Measurements from ENCODE around the gene GAS7.

GAS7 gene

DNA sequence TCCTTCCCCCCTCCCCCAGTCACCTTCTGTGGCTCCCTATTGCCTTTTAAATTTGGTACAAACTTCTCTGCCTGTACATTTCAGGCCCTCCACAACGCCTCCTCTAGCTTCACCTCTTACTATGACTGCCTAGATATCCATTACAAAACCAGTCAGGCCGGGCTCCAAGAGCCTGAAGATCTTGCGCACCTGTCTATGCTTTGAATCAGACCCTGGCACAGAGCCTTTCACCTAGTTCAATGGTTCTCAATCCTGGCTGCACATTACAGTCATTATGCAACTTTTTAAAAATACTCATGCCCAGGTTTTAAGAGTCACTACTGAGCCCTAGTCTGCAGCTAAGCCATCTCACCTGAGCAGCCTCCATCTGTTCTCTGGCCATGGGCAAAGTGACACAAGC lies 1.6 kb upstream of the GAS7 start:
- no peak for DNase-seq

DNA sequence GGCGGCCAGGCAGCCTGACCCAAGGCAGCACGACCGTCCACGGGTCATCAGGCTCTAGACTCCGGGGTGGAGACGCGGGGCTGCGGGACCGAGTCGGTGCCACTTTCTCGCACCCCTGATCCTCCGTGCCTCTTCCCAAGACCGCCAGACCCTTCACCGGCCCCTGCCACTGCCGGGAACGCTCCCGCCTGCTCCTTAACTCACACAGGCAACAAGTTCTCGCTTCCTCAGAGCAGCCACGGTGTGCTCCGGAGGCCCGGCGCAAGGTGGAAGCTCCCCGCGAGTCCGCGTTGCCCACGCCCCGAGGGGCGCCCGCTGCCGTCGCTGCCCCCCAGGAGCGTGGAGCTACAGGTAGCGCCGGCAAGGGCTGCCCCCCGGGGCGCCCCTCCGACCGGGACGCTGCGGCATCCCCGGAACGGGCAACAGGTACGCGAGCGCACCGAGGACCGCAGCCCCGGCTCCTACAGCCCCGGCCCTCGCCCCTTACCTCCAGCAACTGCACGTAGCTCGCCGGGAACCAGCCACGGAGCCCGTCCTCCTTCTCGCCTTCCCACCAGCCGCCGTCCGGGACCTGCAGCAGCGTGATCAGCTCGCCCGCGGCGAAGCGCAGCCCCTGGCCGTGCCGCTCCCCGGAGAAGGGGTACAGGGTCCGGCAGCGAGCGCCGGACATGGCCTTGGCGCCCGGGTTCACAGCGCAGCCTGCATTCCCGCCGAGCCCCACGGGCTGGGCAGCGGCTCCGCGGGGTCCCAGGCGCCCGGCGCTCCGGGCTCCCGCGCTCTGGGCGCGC lies 491 bp downstream of the GAS7 start:
- no peak for DNase-seq

DNA sequence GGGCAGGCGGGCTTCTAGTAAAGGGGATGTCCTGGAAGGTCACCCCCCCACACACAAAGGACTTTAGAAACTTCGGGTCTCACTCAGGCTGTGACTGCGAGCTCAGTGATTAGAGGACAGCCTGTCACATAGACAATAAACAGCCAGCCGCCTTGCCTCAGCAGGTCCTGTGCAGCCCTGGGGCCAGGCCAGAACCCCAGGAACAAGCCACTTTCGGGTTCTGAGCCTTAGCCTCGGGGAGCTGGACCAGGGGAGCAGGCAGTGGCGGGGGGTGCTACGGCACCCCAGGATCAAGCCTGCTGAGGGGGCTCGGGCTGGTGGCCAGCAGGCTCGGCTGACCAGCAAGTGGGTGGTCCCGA lies 1.1 kb downstream of the GAS7 start:
- no peak for DNase-seq

DNA sequence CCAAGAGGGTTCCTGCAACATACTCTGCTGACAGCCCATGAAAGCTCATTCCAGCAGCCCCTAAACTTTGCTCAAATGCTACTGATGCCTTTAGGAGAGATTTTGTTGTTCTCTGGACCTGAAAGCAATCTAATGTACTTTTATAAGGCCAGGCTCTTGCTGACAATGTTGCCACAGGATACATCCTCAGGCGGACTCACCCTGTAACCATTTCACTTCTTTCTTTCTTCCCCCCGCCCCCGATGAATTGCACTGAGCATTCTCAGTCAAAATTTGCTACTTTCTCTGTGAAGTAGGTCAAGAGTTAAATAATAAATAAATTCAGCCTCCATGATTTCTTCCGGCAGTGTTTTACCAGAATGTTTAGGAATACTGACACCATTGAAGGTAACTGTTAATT lies 1.5 kb downstream of the GAS7 start:
- no peak for DNase-seq

DNA sequence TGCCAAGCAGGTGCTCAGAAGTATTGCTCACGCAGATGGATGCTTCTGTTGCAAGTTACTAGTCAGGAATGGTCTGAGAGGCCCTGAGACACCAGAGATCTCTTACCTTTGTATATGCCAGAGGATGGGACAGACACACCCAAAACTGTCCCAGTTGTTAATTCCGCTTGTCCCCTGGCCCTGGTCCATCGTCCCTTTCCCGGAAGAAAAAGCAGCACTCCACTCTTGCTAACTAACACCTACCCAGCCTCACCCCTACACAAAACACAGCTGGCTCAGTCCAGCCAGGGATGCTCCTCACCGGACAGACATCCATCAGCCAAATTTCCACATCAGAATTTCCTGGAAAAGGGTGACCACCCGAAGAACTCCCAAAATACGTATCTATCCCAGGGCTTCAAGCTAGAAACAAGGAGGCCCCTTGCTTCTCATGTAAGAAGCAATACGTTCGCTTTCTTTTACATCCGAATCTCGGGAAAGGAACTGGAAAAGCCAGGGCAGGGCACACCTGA lies 2.0 kb downstream of the GAS7 start:
- no peak for DNase-seq

DNA sequence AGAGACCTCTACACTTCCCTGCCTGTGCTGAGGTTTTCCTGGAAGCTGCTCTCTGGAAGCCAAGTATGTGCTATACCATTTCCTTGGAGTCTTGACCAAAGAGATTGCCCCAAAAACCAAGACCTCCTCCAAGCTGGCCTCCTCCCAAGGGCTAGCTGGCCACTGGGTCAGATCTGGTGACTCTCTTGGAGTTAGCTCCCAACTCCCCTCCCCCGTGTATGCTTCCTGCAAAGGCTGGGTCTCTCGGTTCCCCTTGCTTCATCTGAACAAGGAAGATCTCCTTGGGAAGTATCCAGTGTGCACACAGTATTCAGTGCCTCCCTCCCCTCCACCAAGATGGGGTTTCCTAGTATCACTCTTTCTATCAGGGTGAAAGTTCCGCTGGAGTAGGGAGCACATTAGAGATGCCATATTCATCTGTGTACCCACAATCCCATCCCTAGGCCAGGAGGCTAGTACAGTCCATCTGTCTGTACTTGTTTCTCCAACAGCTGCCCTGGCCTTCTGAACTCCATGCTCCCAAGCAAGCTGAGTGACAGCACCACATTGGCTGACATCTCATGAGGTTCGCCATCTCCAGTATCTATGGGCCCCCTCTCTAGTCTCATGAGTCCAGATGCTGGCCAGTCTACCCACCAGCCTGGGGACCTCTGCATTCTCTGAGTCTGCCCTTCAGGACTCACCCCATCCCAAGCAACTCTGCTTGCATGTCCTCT lies 3.2 kb downstream of the GAS7 start:
- no peak for DNase-seq

DNA sequence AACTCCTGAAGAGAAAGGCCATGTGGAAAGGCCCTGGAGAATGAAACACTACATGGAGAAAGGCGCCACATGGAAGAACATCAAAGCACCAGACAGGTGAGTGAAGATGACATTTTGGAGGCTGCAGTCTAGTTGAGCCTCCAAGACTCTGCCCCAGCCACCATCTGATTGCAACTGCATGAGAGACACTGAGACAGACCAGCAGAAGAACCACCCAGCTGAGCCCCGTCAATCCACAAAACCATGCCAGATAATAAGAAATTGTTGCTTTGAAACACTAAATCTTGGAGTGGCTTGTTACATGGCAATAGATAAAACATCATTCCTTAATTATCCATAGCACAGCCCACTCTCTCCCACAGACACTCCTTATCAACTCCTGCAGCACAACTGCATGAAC lies 4.8 kb downstream of the GAS7 start:
- DNase-seq: no peak

DNA sequence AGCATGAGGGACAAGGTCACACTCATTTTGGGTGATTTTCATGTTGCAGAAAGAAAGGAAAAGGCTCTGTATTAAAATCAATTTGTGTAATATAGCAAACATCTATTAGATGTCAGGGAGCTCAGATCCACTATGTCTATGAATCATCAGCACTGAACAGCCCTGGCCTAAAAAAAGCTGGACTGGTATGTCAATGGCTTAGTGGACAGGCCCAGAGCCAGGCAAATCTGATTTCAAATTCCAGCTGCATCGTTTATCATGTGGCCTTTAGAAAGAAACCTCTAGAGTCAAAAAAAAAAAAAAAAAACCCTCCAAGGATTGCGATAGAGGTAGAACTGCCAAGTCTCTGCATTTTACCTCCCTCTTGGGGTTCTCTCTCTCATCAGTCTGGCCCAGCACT lies 5.4 kb downstream of the GAS7 start:
- DNase-seq: no peak

DNA sequence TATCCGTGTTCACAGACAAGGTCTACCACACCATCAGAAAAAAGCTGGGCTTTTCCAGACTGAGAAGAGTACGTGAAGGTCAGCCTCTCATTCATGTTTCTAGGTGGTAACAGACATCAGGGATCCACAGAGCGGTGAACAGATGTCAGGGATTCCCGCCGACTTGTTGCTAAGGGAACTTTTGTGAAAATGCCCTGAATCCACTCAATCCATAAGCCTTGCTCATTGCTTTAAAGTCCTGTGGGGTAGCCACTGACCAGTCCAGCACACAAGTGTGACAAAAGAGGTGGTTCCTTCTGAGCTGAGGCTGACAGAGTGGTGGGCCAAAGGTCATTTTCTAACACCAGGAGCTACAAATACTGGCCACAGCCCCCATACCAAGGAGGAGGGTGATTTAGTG lies 5.9 kb downstream of the GAS7 start:
- no peak for DNase-seq

DNA sequence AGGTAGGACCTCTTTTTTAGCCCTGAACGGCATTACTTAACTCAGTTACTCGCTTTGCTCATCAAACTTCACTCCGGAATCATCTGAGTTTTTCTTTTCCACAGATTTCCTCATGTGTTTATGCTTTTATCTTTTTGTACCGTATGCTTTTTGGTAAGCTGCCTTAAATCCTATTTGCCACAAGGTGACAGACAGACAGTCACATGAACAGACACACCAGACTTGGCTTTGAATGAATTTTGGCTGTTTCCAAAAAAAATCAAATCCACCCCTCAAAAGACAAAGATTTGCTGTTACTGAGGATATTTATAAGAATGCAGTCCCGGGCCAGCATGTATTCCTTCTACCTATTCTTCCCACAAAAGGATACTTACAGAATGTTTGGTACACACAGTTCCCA lies 10.9 kb downstream of the GAS7 start:
- no peak for DNase-seq

DNA sequence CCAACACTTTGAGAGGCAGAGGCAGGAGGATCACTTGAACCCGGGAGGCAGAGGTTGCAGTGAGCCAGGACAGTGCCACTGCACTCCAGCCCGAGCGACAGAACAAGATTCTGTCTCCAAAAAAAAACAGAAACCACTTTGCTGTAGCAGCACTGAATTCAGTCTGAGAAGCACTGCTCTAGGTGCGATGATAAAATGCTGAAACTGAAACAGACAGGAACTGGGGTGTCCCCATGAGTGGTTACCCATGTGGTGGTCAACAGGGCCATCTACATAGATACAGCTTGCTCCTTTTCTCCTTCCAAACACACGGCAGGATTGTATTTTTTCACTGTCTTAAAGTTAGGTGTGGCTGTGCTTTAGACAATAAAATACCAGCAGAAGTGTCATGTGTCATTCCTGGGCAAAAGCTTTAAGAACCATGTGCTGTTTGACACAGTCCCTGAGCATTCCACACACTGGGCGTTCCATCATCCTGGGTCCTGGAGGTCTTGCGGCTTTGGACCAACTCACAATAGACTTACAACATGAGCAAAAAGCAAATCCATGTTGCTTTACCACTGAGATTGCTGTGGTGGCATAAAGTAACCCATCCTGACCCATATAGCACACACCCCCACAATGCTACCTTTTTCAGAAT lies 11.5 kb downstream of the GAS7 start:
- no peak for DNase-seq

DNA sequence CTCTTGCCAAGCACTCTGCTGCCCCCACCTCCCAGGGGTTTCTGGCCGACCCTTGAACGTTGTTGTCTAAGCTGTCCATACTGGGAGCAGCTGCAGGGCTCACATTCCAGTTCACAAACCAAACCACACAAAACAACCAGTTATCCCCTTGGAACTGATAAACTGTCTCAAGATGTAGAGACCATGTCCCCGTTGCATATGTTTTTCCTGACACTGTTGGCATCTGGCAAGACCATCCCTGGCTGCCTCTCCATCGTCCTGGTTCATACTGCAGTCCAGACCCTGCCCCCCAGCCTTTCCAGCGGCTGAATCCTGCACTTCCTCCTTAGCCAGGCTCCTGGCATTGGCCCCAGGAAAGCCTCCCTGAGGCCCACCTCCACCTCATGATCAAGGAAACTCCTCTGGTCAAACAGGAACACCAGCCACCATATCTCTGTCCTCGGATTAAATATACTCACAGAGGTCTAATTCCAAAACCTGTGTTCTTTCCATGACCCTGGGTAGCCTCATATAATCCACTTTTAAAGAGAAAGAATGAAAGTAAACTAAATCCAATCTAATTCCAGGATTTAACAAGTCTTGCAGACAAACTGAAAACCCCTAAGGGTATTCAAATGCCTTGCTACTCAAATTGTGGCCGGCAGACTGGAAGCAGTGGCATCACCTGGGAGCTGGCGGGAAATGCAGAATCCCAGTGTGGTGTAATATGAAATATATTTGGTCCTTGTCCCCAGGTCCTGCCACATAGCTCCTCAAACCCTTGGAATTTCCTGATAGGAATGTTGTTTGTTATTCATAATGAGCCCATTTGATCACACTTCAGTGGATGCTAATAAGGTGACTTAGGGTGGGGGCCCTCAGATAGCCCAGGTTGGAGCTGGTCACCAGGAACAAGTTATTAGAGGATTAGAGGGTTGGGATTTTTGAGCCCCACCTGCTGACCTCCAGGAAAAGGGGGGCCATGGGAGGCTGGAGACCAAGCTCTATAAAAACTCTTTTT lies 14.2 kb downstream of the GAS7 start:
- DNase-seq: no peak

DNA sequence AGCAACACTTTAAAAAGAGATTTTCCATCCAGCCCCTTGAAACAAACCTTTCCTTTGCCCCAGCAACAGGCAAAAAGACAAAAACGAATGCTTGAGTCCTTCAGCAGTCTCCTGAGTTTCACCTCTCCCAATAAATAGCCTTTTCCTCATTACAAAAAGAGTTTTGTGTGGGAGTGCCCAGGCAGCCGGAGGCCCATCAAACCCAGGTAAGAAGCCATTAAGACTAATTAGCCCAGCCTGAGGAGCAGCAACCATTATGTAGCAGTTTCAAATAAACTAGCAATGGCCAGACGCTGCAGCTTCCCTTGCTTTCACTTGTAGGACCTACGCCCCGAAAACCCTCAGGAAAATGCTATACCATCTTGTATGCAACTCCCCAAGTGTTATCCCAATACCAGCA lies 15.6 kb downstream of the GAS7 start:
- DNase-seq: no peak

DNA sequence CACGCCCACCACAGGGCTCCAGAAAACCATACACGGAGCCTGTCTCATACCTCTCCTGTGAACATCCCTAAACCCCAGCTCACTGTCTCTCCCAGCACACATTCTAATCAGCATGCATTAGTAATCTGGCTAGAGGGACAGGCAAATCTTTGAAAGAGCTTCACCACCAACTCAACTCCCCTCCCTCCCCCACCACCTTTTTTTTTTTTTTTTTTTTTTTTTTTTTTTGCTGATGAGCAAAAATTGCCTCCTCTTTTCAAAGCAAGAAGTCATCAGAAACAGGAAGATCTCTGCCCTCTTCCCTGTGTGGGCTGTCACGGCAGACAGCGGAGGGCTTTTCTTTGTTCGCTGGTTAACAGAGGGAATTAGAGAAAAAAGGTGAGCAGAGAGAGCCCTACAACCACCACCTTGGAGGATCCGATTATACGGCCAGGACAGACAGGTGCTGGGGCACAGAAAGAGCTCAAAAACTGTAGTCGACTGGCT lies 19.9 kb downstream of the GAS7 start:
- no peak for DNase-seq

DNA sequence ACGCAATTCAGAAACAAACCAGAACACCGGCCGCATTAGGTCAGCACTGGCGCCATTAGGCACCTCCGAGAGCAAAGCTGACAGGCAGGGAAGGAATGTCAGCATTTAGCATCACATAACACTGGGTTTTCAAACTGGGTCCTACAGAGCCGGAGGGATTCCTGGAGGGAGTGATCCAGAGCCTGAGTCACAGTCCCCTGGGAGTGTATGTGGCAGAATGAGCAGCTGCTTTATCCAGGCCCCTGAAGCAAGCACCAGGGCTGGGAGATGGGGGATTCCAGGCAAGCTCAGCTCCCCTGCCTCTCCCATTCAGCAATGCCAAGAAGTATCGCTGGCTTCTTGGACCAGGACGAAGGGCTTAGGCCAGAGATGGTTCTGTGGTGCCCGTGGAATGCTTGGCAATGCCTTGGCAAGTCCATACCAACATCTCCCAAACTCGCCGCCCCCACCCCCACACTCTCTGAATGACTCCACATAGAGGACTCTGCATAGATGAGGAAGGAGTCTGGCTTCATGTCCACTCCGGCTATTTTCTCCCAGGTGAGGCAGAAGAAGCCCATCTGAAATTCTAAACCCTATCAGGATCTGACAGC lies 20.4 kb downstream of the GAS7 start:
- DNase-seq: no peak

DNA sequence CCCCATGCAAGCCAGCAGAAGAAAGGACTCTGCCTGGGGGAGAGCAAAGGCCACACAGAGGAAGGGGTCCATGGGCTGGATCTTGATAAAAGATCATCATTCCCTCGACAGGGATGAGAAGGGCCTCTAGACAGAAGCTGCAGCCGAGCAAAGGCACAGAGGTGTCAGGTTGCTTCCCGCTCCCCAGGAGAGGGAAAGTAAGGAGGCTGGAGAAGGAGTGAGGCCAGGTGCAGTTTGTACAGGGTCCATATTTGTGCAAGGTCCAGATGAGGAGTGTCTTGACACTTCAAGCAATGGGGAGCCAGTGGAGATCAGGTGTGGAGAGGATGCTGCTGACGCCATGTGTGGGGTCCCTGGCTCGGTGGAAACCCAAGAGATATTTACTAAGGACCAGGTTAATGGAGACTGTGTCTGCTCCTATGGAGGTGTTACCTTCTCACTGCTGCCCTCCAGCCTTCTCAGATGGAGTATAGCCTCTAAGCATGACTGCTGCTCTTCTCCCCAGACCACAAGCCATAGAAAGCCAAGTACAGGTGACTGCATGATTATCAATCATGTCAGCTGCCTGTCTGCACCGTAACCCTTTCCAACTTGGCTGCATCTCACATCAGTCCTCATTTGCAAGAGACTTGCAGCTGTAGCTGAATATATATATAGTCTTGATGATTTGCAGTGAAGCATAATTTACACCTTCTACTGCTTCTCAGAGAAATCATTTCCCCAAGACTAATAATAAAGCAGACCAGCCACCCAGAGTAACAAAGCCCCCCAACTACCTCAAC lies 21.1 kb downstream of the GAS7 start:
- DNase-seq: no peak

DNA sequence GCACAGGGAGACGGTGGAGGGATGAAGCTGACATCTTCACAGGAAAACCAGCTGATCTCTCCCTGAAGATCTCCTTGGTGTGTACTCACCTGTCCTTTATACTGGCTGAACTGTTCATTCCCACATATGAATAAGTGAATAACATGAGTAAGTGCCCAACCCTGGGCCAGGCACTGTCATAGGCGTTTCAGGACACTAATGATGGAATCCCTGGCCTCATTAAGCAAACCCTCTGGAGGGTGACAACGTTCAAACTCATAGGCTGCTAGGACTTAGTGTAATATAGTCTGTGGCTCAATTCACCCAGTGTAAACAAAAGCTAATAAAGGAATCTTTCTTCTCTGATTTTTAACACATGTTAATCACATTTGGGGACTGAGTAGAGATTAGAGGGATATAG lies 24.5 kb downstream of the GAS7 start:
- DNase-seq: no peak

DNA sequence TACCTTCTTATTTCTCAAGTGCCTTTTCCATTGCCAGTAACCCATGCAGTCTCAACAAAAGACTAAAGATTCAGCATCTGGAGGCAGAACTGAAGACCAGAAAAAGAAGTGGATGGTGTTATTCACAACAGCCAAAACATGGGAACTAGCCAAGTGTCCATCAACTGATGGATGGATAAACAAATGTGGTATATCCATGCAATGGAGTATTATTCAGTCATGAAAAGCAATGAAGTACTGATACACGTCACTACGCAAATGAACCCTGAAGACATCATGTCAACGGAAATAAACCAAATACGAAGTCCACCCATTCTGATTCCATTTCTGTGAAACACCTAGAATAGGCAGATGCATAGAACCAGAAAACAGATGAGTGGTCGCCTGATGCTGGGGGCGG lies 25.6 kb downstream of the GAS7 start:
- no peak for DNase-seq

DNA sequence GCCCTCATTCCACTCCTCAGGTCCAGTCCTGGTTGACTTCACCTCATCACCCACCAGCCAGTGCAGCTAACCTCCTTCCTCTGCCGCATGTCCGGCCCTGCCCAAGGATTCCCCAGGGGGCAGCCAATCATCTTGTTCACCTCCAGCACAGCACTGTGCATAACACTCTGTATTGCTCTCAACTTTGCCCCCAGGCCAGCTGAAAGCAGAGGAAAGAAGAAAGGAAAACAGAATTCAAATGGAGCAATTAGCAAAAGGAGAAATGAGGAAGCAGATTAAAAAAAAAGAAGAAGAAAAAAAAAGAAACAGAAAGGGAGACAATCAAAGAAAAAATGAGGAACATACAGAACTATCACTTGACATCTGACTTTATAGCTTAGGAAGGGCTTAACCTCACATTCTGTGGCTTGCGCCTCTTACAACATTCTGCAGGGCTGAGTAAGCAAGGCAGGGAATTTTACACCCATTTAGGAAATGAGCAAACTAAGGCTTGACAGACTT lies 26.1 kb downstream of the GAS7 start:
- no peak for DNase-seq

DNA sequence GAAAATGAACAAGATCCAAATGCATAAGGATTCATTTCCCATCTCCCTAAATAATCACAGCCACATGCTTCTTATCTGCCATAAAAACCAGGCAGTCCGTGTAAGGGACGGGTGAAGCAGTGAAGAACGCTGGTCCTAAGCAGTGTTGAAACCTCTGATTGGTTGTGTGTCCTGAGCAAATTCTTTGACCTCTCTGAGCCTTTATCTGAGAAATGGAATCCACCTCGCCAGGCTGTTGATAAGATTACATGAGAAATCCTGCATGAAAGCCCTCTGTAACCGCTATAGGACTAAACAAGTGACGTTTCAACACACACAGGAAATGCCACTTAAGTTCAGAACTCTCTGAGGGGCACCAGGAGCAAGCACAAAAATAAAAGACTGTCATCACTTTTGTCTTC lies 26.8 kb downstream of the GAS7 start:
- DNase-seq: no peak

DNA sequence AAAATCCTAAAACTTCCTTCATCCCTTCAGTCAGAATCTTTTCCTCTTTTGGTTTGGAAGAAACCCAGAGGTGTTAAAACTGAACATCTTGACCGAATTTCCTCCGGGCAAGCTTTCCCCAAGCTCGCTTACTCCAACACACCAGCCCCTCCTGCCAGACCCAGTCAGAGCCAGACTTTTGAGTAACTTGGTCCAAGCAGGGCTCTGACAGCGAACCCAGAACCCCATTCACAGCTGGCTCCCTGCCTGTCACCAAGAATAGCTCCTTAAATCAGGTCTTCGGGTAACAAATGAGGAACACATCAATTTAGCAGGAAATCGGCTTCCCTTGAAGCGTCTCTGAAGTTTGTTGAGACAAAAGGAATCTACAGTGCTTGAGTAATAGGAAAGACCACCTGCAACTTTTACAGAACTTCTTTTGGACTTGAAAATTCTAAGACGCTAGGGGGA lies 27.3 kb downstream of the GAS7 start:
- DNase-seq: no peak
